GM18517 (cell line): Measurements from ENCODE around the gene TAC4.

Experiments used
- ATAC-seq: cut with Tn5 transposase; IDR thresholded peaks from one replicate; pipeline ENCODE4 v1.9.1; 2021; ENCODE audit warnings: mild to moderate bottlenecking, moderate library complexity; ENCODE audit not compliant: unreplicated experiment

Gene TAC4

DNA sequence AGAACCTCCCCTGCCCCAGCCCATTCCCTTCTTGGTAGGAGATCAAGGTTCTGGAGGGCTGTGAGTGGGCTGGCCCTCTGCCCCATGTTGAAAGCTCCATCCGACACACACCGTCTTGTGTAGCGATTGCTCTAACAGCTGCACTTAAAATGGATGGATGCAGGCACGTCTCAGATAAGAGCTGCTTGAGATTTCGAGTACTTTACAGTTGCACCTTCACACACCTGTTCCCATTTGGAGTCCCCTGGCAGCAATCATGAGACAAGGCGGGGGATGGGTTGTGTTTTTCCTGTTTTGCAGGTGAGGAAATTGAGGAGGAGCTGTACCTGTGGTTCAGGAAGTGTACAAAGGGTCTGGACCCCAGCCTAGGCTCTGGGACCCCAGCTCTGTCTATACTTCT is 25.6 kb upstream of the TAC4 start:
- no peak for ATAC-seq

DNA sequence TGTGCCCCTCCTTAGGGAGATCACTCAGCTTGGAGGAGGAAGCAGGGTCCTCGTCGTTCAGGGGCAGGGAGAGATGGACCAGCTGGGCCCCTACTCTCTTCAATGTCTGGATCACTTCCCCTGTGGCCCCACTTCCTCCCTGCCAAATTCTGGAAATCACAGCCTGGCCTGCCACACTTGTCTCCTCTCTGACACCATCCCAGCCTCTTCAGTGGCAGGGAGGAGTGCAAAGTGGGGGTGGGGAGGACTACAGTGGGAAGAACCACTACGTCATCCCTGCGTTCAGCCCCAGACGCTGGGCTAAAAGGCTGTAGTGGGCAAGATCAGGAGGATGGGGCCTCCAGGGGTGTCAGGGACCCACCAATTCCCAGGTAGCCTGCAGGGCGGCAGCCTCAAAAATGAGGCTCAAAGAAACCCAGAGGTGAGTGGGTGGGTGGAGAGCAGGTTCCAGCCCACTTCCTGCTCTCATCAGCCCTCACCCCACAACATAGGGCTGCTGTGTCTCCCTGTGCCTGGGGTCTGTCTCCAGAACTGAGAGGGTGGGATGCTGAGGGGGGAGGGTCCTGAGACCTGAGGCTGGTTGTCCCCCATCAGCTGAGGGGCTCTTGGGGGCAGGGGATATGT is 25.0 kb upstream of the TAC4 start:
- no peak for ATAC-seq

GRCh38 chr17:49871211-49871610 is 23.3 kb upstream of the TAC4 start:
- ATAC-seq = no peak

DNA sequence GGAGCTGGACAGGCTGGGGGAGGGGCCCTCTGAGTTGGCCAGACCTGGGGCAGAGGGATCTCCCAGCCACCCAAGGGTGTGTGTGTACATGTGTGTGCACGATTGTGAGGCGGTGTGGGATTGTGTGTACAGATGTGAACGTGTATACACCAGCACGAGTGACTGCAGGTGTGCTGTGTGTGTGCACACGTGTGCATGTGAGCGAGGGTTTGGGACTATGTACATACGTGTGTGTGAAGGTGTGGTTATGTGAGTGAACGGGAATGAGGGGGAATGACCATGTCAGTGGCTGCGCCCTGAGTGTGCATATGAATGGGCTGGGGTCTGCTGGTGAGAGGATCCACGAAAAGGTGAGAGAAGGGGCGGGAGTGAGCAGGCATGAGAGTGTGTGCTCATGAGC is 22.4 kb upstream of the TAC4 start:
- no peak for ATAC-seq

- ATAC-seq = no peak
These were observed 21.1 kb upstream of the TAC4 start for GRCh38 chr17:49869038-49869374.

DNA sequence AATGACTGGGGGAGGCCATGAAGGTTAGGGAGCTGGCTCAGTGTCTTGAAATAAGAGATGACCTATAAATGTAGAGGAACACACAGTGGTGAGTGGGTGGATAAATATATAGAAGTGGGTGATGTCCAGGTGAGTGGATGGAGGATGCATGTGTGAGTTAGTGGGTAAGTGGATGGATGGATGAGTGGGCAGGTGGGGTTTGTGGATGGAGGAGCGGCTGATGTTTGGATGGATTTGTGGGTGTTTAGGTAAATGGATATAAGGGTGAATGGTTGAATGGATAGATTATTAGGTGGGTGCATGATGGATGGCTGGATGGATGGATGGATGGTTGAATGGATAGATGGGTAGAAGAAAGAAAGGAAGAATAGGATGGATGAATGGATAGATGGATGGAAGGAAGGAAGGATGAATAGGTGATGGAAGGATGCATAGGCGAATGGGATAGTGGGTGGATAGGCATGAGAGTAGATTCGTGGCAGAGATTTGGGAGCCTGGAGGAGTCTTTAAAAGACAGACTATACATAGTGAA is 19.1 kb upstream of the TAC4 start:
- ATAC-seq = no peak

GRCh38 chr17:49866019-49866380 is 18.1 kb upstream of the TAC4 start:
- ATAC-seq = no peak

DNA sequence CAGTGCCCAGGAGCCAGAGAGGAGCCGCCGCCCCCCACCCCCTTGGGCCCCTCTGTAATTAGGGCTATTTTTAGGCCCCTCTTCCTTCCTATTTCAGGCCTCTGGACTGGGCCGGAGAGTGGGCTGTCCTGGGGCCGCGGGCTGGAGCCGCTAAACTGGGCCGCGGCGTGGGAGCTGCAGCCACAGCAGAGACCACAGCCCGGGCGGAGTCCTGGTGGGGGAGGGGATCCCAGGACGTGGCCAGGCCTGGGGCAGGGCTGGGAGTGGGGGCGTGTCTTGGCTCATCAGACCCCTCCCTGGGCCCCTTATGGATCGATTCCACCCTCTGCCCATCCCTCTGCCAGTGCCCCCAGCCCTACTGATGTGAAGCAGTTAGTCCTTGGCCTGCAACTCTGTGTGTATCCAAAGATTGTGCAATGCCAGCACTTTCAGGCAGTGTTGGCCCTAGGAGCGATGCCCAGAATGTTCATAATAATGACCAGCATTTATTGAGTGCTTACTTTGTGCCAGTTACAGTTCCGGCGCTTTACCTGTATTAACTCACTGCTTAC is 15.0 kb upstream of the TAC4 start:
- no peak for ATAC-seq

DNA sequence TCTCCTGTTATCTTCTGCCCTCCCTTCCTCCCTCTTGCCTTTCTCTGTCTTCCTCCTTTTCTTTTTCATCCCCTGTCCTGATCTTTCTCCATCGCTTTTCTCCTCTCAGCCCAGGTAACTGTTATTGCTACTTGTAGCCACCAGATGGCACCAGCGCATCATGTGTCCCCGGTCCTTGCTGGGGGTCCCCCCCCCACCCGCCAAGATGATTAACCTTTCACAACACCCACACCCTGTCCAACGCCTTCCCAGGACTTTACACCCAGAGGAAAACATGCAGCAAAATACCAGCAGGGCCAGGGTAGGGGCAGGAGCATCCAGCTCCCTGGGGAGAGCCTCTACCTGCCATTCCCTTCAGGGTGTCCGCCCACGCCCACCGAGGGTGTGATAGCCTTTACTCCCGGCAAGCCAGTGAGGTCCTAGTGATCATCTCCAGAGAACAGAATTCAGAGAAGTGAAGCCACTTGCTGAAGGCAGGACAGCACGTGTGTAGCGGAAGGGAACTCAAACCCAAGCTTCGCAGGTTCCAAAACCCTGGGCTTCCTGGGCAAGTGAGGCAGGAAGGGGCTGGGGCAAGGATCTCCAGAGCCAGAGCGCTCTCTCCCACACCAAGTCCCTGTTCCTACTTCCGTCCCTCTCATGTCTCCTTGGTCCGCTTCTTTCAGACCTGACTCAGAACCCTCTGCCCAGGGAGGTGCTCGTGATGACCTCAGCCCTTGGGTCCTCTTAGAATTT is 13.4 kb upstream of the TAC4 start:
- ATAC-seq = no peak

GRCh38 chr17:49859991-49860953 is 12.4 kb upstream of the TAC4 start:
- no peak for ATAC-seq

DNA sequence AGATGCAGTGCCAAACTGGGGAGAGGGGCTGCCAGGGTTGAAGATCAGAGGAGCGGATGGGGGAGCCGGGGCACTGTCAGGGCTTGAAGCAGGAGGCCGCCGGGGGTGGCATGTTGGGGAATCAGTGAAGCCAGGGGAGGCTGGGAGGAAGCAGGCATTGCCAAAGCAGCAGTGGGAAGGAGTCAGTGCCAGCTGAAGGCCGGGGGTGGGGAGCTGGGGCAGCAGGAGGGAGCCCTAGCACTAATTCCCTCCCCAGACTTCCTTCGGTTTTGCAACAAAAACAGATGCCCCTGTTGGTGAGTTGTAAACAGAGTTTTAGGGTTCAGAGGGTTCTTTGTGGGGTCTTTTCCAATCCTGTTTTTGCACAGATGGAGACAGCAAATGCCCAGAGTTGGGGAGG is 10.9 kb upstream of the TAC4 start:
- no peak for ATAC-seq

GRCh38 chr17:49854126-49854525 is 6.3 kb upstream of the TAC4 start:
- ATAC-seq = no peak

DNA sequence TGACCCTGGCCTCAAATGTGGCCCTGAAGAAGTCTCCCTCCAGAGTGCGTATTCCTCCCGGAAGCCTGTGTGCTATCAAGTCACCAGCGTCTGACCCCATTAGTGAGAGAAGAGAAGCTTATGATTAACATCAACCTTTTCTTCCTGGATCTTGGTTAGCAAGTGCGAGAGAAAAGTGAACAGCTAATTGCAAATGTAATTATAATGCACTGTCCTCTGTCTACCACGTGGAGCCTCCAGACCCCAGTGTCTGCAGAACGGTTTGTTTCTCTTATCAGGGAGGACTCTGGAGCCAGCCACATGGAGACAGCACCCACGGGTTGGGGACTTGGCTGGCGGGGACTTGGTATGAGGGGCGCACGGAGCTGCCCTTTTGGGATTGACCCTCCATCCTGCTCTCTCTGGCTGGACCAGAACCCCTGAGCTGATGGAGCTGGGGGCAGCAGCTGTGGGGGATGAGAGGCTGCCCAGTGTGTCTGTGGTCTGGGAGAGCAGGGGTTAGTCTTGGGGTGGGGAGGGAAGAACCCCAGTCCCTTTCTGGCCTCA is 5.7 kb upstream of the TAC4 start:
- ATAC-seq = no peak

DNA sequence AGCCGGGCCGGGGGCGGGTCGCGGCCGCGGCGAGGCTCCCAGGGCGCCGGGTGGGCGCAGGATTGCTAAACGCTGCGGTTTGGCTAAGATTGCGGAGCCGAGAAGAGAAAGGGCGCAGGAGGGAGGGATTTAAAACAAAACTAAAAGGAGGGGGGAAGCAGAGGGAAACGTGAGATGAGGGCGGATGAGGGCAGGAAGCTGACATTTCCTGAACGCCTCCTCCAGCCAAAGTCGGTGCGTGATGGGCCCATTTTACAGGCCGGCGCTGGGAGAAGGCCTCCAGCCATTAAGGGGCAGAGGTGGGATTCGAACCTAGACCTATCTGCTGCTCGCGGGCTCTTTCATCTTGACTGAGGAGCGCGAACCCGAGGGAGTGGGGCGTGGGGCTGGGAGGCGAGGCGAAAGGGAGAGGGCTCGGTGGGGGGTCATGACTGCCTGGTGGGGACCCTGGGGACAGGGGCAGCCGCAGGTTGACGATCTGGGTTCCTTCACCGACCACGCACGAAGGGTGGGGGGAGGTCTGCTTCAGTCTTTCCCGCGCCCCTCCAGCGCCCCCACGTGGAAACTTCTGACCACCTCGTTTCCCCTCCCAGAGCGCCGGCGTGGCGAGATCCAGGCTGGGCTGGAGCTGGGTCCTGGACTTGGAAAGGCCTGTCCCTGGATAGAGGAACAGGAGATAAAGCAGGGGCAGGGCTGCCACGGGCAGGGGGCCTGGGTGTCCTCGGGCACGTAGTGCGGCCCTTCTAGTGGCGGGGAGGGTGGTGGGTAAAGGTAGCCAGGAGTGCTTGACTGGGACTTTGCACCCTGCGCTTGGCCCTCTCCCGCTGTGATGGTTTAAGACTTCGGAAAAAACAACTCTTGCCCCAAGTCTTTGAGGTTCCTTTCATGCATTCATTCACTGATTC is 3.8 kb upstream of the TAC4 start:
- ATAC-seq = no peak

DNA sequence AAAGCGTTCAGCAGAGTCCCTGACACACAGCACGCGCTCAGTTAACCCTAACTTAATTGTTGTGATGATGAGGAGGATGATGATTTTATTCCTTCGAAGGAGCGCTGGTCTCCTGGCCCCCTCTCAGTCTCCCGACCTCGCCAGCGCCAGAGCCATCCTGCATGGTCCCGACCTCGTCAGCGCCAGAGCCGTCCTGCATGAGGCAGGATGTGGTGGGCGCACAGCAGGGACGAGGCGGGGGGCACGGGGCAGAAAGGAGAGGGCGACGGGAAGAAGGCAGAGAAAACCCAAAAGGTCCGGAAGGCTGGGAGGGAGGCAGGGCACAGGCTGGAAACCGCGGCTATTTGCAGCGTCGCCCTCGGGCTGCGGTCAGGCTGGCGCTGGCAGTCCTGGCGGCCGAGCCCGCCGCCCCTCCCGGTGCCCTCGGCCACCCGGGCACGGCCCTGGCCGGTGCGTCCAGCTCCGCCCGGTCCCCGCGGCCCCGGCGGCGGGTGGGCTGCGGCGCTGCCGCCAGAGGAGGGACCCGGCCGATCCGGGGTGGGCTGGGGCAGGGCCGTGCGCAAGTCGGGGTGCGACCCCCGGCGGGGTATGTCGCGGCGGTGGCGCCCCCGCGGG is 3.0 kb upstream of the TAC4 start:
- no peak for ATAC-seq

DNA sequence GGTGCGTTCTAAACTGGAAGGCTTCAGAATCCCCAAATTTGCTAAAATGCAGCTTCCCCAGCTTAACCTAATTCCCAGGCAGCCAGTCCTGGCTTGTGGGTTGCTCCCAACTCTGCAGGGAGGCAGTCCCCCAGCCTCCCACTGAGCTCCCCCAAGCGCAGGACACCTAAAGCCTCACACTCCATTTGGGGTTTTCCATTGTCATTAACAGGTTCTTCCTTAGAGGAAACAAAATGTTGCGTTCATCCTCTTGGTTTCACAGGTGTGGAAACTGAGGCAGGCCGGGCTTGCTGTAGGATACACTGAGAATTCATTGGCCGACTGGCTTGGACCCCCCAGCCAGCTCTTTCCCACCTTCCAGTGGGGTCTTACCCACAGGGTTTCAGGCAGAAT is 2.3 kb upstream of the TAC4 start:
- ATAC-seq = no peak

DNA sequence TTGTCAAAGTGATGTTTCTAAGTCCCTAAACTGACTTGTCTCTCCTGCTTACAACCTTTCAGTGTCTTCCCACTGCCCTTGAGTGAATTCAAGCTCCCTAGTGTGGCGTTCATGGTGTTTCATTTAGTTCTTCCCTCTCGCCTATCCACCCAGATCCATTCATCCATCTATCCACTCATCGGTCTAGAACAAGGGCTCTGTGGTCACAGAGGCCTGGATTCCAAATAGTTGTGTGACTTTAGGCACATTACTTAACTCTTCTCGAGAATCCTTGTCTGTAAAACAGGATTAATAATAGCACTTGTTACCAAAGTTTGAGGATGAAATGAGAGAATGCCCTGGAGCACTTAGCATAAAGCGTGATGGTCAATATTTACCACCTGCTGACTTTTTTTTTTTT is 870 bp upstream of the TAC4 start:
- ATAC-seq = no peak

GRCh38 chr17:49846938-49847712 is 744 bp downstream of the TAC4 start:
- no peak for ATAC-seq

- no peak for ATAC-seq
These were observed 2.5 kb downstream of the TAC4 start for GRCh38 chr17:49845321-49845720.
